Brain microvascular endothelial cell (primary cell): Measurements from ENCODE around the gene GLRA3.

Source experiments
- DNase-seq: peaks from one replicate; pipeline ENCODE4 v3.0.0-alpha.2; 2020
- H3K27ac ChIP-seq: fragments of 250-450 bp; sonication (Bioruptor Pico); 2 replicates; pipeline ENCODE4 v1.5.1; 2020; ENCODE audit warnings: mild to moderate bottlenecking, moderate library complexity
- H3K27me3 ChIP-seq: fragments of 250-450 bp; sonication (Bioruptor Pico); replicated peaks from 2 replicates; pipeline ENCODE4 v1.5.1; 2020; ENCODE audit warnings: mild to moderate bottlenecking
- H3K36me3 ChIP-seq: fragments of 250-450 bp; sonication (Bioruptor Pico); replicated peaks from 2 replicates; pipeline ENCODE4 v1.5.1; 2020; ENCODE audit warnings: mild to moderate bottlenecking
- H3K4me3 ChIP-seq: 2 replicates; pipeline ENCODE4 v1.5.1; 2011; ENCODE audit warnings: low read depth, mild to moderate bottlenecking, control low read depth, low read length, moderate library complexity
- in situ Hi-C: cut with HindIII; loops from 2 replicates; pipeline ENCODE4 v1.10.0; 2017; ENCODE audit warnings: low sequenced_read_pairs, low pct_ligation_motif_present
- TF ChIP-seq, protein P1 (sequence below): IDR thresholded peaks from 2 replicates; pipeline ENCODE4 v1.5.1; 2011; ENCODE audit warnings: low read depth, mild to moderate bottlenecking, moderate library complexity, low read length, control low read depth, inconsistent platforms; ENCODE audit errors: missing control alignments

The GLRA3 gene

DNA sequence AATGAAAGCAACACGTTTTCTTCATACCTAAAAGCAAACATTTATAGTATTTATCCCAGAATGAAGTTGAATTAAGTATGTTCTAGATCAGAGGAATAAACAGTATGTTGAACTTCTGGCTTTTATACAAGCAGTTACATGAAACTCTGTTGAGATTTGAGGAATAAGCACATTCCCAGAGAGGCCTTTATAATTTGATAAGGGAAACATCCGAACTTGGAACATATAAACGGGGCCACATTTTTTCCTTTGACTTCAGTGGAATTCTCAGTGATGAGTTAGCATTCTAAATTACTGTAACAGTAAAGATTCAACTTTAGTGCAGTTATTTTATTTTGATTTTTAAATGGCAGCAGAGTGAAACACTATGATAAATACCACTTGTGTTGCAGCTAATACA lies 119.5 kb downstream of the GLRA3 start:
- in situ Hi-C loops = no loop called here
- Histone ChIP-seq H3K36me3 (no peaks in the 10 kb centered on the region), H3K27me3 (no peaks in the 10 kb centered on the region), H3K4me3 (no peak overlapping the region), H3K27ac (no peak overlapping the region)
- no peak for DNase-seq
- TF ChIP-seq, protein P1, sequence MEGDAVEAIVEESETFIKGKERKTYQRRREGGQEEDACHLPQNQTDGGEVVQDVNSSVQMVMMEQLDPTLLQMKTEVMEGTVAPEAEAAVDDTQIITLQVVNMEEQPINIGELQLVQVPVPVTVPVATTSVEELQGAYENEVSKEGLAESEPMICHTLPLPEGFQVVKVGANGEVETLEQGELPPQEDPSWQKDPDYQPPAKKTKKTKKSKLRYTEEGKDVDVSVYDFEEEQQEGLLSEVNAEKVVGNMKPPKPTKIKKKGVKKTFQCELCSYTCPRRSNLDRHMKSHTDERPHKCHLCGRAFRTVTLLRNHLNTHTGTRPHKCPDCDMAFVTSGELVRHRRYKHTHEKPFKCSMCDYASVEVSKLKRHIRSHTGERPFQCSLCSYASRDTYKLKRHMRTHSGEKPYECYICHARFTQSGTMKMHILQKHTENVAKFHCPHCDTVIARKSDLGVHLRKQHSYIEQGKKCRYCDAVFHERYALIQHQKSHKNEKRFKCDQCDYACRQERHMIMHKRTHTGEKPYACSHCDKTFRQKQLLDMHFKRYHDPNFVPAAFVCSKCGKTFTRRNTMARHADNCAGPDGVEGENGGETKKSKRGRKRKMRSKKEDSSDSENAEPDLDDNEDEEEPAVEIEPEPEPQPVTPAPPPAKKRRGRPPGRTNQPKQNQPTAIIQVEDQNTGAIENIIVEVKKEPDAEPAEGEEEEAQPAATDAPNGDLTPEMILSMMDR = no peak

GRCh38 chr4:174708381-174708780 lies 120.7 kb downstream of the GLRA3 start:
- Histone ChIP-seq H3K36me3 (no peaks in the 10 kb centered on the region), H3K27me3 (no peaks in the 10 kb centered on the region), H3K4me3 (no peak overlapping the region), H3K27ac (no peak overlapping the region)
- in situ Hi-C loops = no loop called here
- TF ChIP-seq, protein P1 = no peak
- DNase-seq = peak; percentile 37

DNA sequence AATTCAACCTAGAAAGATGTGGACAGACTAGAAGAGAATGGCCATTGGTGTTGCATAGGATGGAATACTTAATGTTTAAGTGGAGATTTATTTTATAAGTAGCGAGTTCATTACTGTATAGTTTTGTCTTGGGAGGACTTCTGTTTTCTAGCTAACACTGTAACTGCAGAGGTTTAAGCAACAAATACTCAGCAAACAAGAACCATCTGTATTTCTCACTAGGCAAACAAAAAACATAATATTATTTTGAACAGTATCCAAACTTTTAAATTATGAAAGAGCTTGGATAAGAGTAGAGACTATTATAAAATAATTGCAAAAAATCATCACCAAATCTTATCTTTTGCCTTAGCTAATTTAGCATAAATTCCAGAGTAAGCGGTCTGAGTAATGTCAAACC lies 121.1 kb downstream of the GLRA3 start:
- DNase-seq = no peak
- H3K36me3 ChIP-seq = no peaks in the 10 kb centered on the region
- H3K27ac ChIP-seq = no peak overlapping the region
- H3K27me3 ChIP-seq = no peaks in the 10 kb centered on the region
- no peak overlapping the region for H3K4me3 ChIP-seq
- TF ChIP-seq, protein P1 = no peak
- in situ Hi-C loops = no loop called here

GRCh38 chr4:174707051-174707676 lies 121.9 kb downstream of the GLRA3 start:
- no peak for DNase-seq
- Histone ChIP-seq H3K36me3 (no peaks in the 10 kb centered on the region), H3K4me3 (no peak overlapping the region), H3K27me3 (no peaks in the 10 kb centered on the region), H3K27ac (no peak overlapping the region)
- TF ChIP-seq, protein P1 = no peak
- in situ Hi-C loops = no loop called here

DNA sequence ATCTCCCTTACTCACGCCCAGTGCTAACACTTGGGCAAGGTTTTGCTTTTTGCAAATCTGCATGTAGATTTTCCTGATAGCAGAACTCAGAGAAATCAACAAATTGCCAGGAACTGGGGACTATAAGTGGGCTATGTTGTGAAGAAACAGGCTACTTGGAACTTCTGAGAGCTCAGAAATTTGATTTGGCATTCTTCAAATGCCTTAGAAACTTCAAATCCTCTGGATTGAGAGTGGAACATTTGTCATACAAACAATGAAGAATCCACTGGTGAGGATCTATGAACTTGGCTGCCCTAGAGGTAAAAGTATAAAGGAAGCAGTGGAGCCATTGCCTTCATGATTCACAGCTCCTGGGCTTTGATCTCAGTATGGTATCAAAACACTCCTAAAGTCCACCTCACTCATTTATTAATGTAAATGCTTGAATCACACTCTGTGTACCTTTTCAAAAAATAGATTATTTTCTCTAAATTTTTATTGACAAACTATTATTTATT lies 126.0 kb downstream of the GLRA3 start:
- Histone ChIP-seq H3K4me3 (no peak overlapping the region), H3K27ac (no peak overlapping the region), H3K36me3 (no peaks in the 10 kb centered on the region), H3K27me3 (no peaks in the 10 kb centered on the region)
- DNase-seq = peak; percentile 14
- TF ChIP-seq, protein P1 = no peak
- in situ Hi-C loops = no loop called here

- Histone ChIP-seq H3K4me3 (no peak overlapping the region), H3K27me3 (no peaks in the 10 kb centered on the region), H3K36me3 (no peaks in the 10 kb centered on the region), H3K27ac (no peak overlapping the region)
- TF ChIP-seq, protein P1 = no peak
- no peak for DNase-seq
- in situ Hi-C loops = no loop called here
These were observed 129.4 kb downstream of the GLRA3 start for GRCh38 chr4:174699654-174700053.
